HG03103 (cell line): ENCODE measurements around the gene CDK17.

Source experiments
- ATAC-seq: cut with Tn5 transposase; IDR thresholded peaks from one replicate; pipeline ENCODE4 v1.9.1; 2021; ENCODE audit warnings: low read depth; ENCODE audit not compliant: unreplicated experiment

The CDK17 gene

GRCh38 chr12:96274331-96274730 lies 125.9 kb downstream of the CDK17 start:
- ATAC-seq = peak; percentile 75

- no peak for ATAC-seq
Observed at GRCh38 chr12:96271469-96272199, 128.6 kb downstream of the CDK17 start.

GRCh38 chr12:96266238-96266637 lies 134.0 kb downstream of the CDK17 start:
- no peak for ATAC-seq

- no peak for ATAC-seq
Observed at GRCh38 chr12:96265836-96266235, 134.4 kb downstream of the CDK17 start.

GRCh38 chr12:96265400-96265799 lies 134.8 kb downstream of the CDK17 start:
- ATAC-seq = no peak

GRCh38 chr12:96263449-96263902 lies 136.8 kb downstream of the CDK17 start:
- no peak for ATAC-seq

GRCh38 chr12:96261557-96261956 lies 138.7 kb downstream of the CDK17 start:
- ATAC-seq = no peak

- ATAC-seq = no peak
Observed at GRCh38 chr12:96260644-96261043, 139.6 kb downstream of the CDK17 start.

- no peak for ATAC-seq
Observed at GRCh38 chr12:96260231-96260630, 140.0 kb downstream of the CDK17 start.

GRCh38 chr12:96258104-96258961 lies 141.9 kb downstream of the CDK17 start:
- ATAC-seq = no peak

GRCh38 chr12:96257550-96258103 lies 142.6 kb downstream of the CDK17 start:
- no peak for ATAC-seq

GRCh38 chr12:96256672-96257361 lies 143.4 kb downstream of the CDK17 start:
- no peak for ATAC-seq

- ATAC-seq = no peak
Observed at GRCh38 chr12:96255077-96255476, 145.2 kb downstream of the CDK17 start.

GRCh38 chr12:96250119-96250685 lies 150.0 kb downstream of the CDK17 start:
- no peak for ATAC-seq

- no peak for ATAC-seq
Observed at GRCh38 chr12:96249196-96250118, 150.8 kb downstream of the CDK17 start.

GRCh38 chr12:96248136-96248931 lies 151.9 kb downstream of the CDK17 start:
- no peak for ATAC-seq

GRCh38 chr12:96247563-96247962 lies 152.7 kb downstream of the CDK17 start:
- ATAC-seq = no peak

GRCh38 chr12:96246926-96247505 lies 153.2 kb downstream of the CDK17 start:
- no peak for ATAC-seq
